ENCODE measurements around the gene TBC1D7.
"Not testable (repeated sequence)": the region's sequence is repeated elsewhere in the genome, so short reads cannot be mapped to it uniquely, and the experiment has no call there.

The TBC1D7 gene

GRCh38 chr6:13326031-13326586 is 2.2 kb downstream of the TBC1D7 start:
- DNase-seq, H3K27me3 Mint-ChIP-seq, H3K27ac Mint-ChIP-seq, H3K4me3 Mint-ChIP-seq, CTCF ChIA-PET, H3K9me3 Mint-ChIP-seq: not testable (repeated sequence)
- Mint-ChIP-seq H3K36me3 (peaks cover 26% of the 10 kb centered on the region), H3K4me1 (peaks cover 30% of the 10 kb centered on the region)

- Mint-ChIP-seq H3K4me3 (no peak overlapping the region), H3K27ac (no peak overlapping the region), H3K4me1 (no peaks in the 10 kb centered on the region), H3K9me3 (no peaks in the 10 kb centered on the region), H3K36me3 (peaks cover 42% of the 10 kb centered on the region), H3K27me3 (no peaks in the 10 kb centered on the region)
- DNase-seq, result no peak
- CTCF ChIA-PET, result interaction anchor here (0.6 kb wide), 2 partner anchors 126 to 595 kb away, joined by 3 read pairs; no protein-coding TSS in a partner anchor
Observed at GRCh38 chr6:13319891-13320564, 8.3 kb downstream of the TBC1D7 start.

- DNase-seq, result no peak
- no peaks in the 10 kb centered on the region for H3K27me3 Mint-ChIP-seq
- peaks cover 41% of the 10 kb centered on the region for H3K36me3 Mint-ChIP-seq
- H3K27ac Mint-ChIP-seq, result no peak overlapping the region
- H3K4me1 Mint-ChIP-seq, result no peaks in the 10 kb centered on the region
- CTCF ChIA-PET, result no interaction called here
- H3K4me3 Mint-ChIP-seq, result no peak overlapping the region
- H3K9me3 Mint-ChIP-seq, result no peaks in the 10 kb centered on the region
Observed at GRCh38 chr6:13318821-13319220, 9.5 kb downstream of the TBC1D7 start.

- DNase-seq, result no peak
- Mint-ChIP-seq H3K4me3 (no peak overlapping the region), H3K4me1 (no peaks in the 10 kb centered on the region), H3K36me3 (peaks cover 40% of the 10 kb centered on the region), H3K27me3 (no peaks in the 10 kb centered on the region), H3K27ac (no peak overlapping the region), H3K9me3 (no peaks in the 10 kb centered on the region)
- CTCF ChIA-PET, result no interaction called here
Observed at GRCh38 chr6:13315896-13316295, 12.4 kb downstream of the TBC1D7 start.

- Mint-ChIP-seq H3K4me1 (no peaks in the 10 kb centered on the region), H3K27ac (no peak overlapping the region), H3K9me3 (no peaks in the 10 kb centered on the region), H3K27me3 (no peaks in the 10 kb centered on the region), H3K36me3 (peaks cover 35% of the 10 kb centered on the region), H3K4me3 (no peak overlapping the region)
- CTCF ChIA-PET, result no interaction called here
- DNase-seq, result no peak
Observed at GRCh38 chr6:13314806-13315205, 13.5 kb downstream of the TBC1D7 start.

GRCh38 chr6:13311155-13311554 is 17.2 kb downstream of the TBC1D7 start:
- CTCF ChIA-PET, result interaction anchor here (0.6 to 0.9 kb wide), 2 partner anchors 11 to 24 kb away, joined by 3 read pairs; no protein-coding TSS in a partner anchor
- H3K27me3 Mint-ChIP-seq, result no peaks in the 10 kb centered on the region

GRCh38 chr6:13308332-13308731 is 20.0 kb downstream of the TBC1D7 start:
- peaks cover 11% of the 10 kb centered on the region for H3K4me1 Mint-ChIP-seq
- H3K27ac Mint-ChIP-seq, result no peak overlapping the region
- H3K9me3 Mint-ChIP-seq, result no peaks in the 10 kb centered on the region
- H3K27me3 Mint-ChIP-seq, result no peaks in the 10 kb centered on the region
- no peak overlapping the region for H3K4me3 Mint-ChIP-seq
- no peak for DNase-seq
- H3K36me3 Mint-ChIP-seq, result peaks cover 44% of the 10 kb centered on the region
- CTCF ChIA-PET, result no interaction called here

More at GRCh38 chr6:13311155-13311554, 17.2 kb downstream of the TBC1D7 start:
- Mint-ChIP-seq H3K9me3 (no peaks in the 10 kb centered on the region), H3K4me1 (no peaks in the 10 kb centered on the region), H3K36me3 (peaks cover 49% of the 10 kb centered on the region), H3K27ac (no peak overlapping the region), H3K4me3 (no peak overlapping the region)
- DNase-seq, result no peak

- Mint-ChIP-seq H3K9me3 (no peaks in the 10 kb centered on the region), H3K4me3 (no peak overlapping the region), H3K27ac (no peak overlapping the region), H3K27me3 (no peaks in the 10 kb centered on the region), H3K4me1 (peaks cover 18% of the 10 kb centered on the region), H3K36me3 (peaks cover 50% of the 10 kb centered on the region)
- CTCF ChIA-PET, result no interaction called here
- DNase-seq, result no peak
Observed at GRCh38 chr6:13307508-13307995, 20.8 kb downstream of the TBC1D7 start.

- CTCF ChIA-PET, result no interaction called here
- Mint-ChIP-seq H3K4me3 (no peak overlapping the region), H3K27ac (no peak overlapping the region), H3K4me1 (peaks cover 23% of the 10 kb centered on the region), H3K27me3 (no peaks in the 10 kb centered on the region), H3K9me3 (no peaks in the 10 kb centered on the region), H3K36me3 (peaks cover 45% of the 10 kb centered on the region)
- DNase-seq, result no peak
Observed at GRCh38 chr6:13305791-13306190, 22.5 kb downstream of the TBC1D7 start.

- no peak overlapping the region for H3K27ac Mint-ChIP-seq
- no peak overlapping the region for H3K4me3 Mint-ChIP-seq
- H3K27me3 Mint-ChIP-seq, result no peaks in the 10 kb centered on the region
- CTCF ChIA-PET, result no interaction called here
- no peaks in the 10 kb centered on the region for H3K9me3 Mint-ChIP-seq
- DNase-seq, result no peak
- peaks cover 46% of the 10 kb centered on the region for H3K36me3 Mint-ChIP-seq
- H3K4me1 Mint-ChIP-seq, result peaks cover 23% of the 10 kb centered on the region
Observed at GRCh38 chr6:13305288-13305687, 23.0 kb downstream of the TBC1D7 start.

GRCh38 chr6:13304580-13305260 is 23.6 kb downstream of the TBC1D7 start:
- CTCF ChIA-PET, result interaction anchor here (1.0 kb wide), 1 partner anchor 11 kb away, joined by 3 read pairs; no protein-coding TSS in a partner anchor
- peaks cover 44% of the 10 kb centered on the region for H3K36me3 Mint-ChIP-seq
- H3K27me3 Mint-ChIP-seq, result no peaks in the 10 kb centered on the region
- peaks cover 23% of the 10 kb centered on the region for H3K4me1 Mint-ChIP-seq
- H3K27ac Mint-ChIP-seq, result no peak overlapping the region
- no peaks in the 10 kb centered on the region for H3K9me3 Mint-ChIP-seq
- no peak overlapping the region for H3K4me3 Mint-ChIP-seq
- no peak for DNase-seq

- Mint-ChIP-seq H3K9me3 (no peaks in the 10 kb centered on the region), H3K4me1 (peaks cover 23% of the 10 kb centered on the region), H3K36me3 (peaks cover 40% of the 10 kb centered on the region), H3K4me3 (no peak overlapping the region), H3K27me3 (no peaks in the 10 kb centered on the region), H3K27ac (no peak overlapping the region)
- CTCF ChIA-PET, result interaction anchor here (1.0 kb wide), 1 partner anchor 10 kb away, joined by 3 read pairs; no protein-coding TSS in a partner anchor
- DNase-seq, result no peak
Observed at GRCh38 chr6:13304101-13304500, 24.2 kb downstream of the TBC1D7 start.

- no peak overlapping the region for H3K4me3 Mint-ChIP-seq
- no peak for DNase-seq
- CTCF ChIA-PET, result interaction anchor here (1.0 to 1.3 kb wide), 2 partner anchors 10 to 27 kb away, joined by 3 to 9 read pairs; no protein-coding TSS in a partner anchor
- H3K4me1 Mint-ChIP-seq, result peaks cover 23% of the 10 kb centered on the region
- H3K9me3 Mint-ChIP-seq, result no peaks in the 10 kb centered on the region
- H3K36me3 Mint-ChIP-seq, result peaks cover 36% of the 10 kb centered on the region
- no peaks in the 10 kb centered on the region for H3K27me3 Mint-ChIP-seq
- H3K27ac Mint-ChIP-seq, result no peak overlapping the region
Observed at GRCh38 chr6:13303668-13304017, 24.7 kb downstream of the TBC1D7 start.

GRCh38 chr6:13302751-13303667 is 25.3 kb downstream of the TBC1D7 start:
- Mint-ChIP-seq H3K27me3 (no peaks in the 10 kb centered on the region), H3K36me3 (peaks cover 33% of the 10 kb centered on the region), H3K4me3 (no peak overlapping the region), H3K9me3 (no peaks in the 10 kb centered on the region), H3K27ac (peak overlapping the region; percentile 80), H3K4me1 (peaks cover 23% of the 10 kb centered on the region)
- CTCF ChIA-PET, result interaction anchor here (1.0 to 1.3 kb wide), 2 partner anchors 9 to 28 kb away, joined by 3 to 9 read pairs; no protein-coding TSS in a partner anchor
- peak; percentile 37 for DNase-seq
